DND-41 (cell line): ENCODE data around the gene PTGFRN.

Experiments used
- ATAC-seq: fragments of 200-7000 bp; cut with Tn5 transposase; 3 replicates; pipeline ENCODE4 v1.9.1; 2021; ENCODE audit warnings: low read depth; ENCODE audit not compliant: insufficient read depth
- DNase-seq: peaks from one replicate; pipeline ENCODE4 v3.0.0-alpha.2; 2020
- H2AFZ ChIP-seq: 2 replicates; pipeline ENCODE4 v1.6.0; 2012; ENCODE audit warnings: low read depth, low read length
- H3K27ac ChIP-seq: 2 replicates; pipeline ENCODE4 v1.5.1; 2012; ENCODE audit warnings: low read length, inconsistent platforms
- H3K27me3 ChIP-seq: fragments of 200-600 bp; sonication (generic); 2 replicates; pipeline ENCODE4 v1.6.0; 2012; ENCODE audit warnings: low read length, mild to moderate bottlenecking, inconsistent platforms; ENCODE audit not compliant: insufficient read depth, poor library complexity
- H3K36me3 ChIP-seq: 2 replicates; pipeline ENCODE4 v1.5.1; 2012; ENCODE audit warnings: low read length, inconsistent platforms; ENCODE audit not compliant: insufficient read depth
- H3K4me1 ChIP-seq: 2 replicates; pipeline ENCODE4 v1.5.1; 2012; ENCODE audit warnings: mild to moderate bottlenecking, low read length; ENCODE audit not compliant: insufficient read depth
- H3K4me2 ChIP-seq: 2 replicates; pipeline ENCODE4 v1.6.0; 2012; ENCODE audit warnings: mild to moderate bottlenecking, moderate library complexity, low read length, inconsistent platforms; ENCODE audit not compliant: insufficient read depth
- H3K4me3 ChIP-seq, 2 experiments: fragments of 200-600 bp in 1 of 2; shearing (Covaris generic) in 1 of 2; 2 replicates each; pipeline ENCODE4 v1.5.1; 2012 to 2016; ENCODE audit warnings: inconsistent platforms in 2 of 2, low read length in 2 of 2, mild to moderate bottlenecking in 2 of 2, low read depth in 1 of 2, moderate library complexity in 1 of 2
- H3K79me2 ChIP-seq: 2 replicates; pipeline ENCODE4 v1.6.0; 2012; ENCODE audit warnings: low read length, inconsistent platforms; ENCODE audit not compliant: insufficient read depth
- H3K9ac ChIP-seq: 2 replicates; pipeline ENCODE4 v1.6.0; 2012; ENCODE audit warnings: low read depth, mild to moderate bottlenecking, inconsistent platforms, low read length, moderate library complexity
- H3K9me3 ChIP-seq: 2 replicates; pipeline ENCODE4 v1.5.1; 2012; ENCODE audit warnings: low read length, moderate library complexity, mild to moderate bottlenecking, inconsistent platforms; ENCODE audit not compliant: insufficient read depth, severe bottlenecking
- H4K20me1 ChIP-seq: 2 replicates; pipeline ENCODE4 v1.6.0; 2012; ENCODE audit warnings: low read length; ENCODE audit not compliant: insufficient read depth
- EZH2 ChIP-seq: IDR thresholded peaks from 3 replicates; pipeline ENCODE4 v1.6.1; 2012; ENCODE audit warnings: borderline replicate concordance, low read depth, mild to moderate bottlenecking, moderate library complexity, low read length, inconsistent platforms; ENCODE audit not compliant: severe bottlenecking
- TF ChIP-seq, protein P1 (sequence below): IDR thresholded peaks from 2 replicates; pipeline ENCODE4 v1.5.1; 2012; ENCODE audit warnings: borderline replicate concordance, low read length, moderate library complexity, mild to moderate bottlenecking; ENCODE audit not compliant: poor library complexity, severe bottlenecking; ENCODE audit errors: extremely low read depth

Gene PTGFRN

DNA sequence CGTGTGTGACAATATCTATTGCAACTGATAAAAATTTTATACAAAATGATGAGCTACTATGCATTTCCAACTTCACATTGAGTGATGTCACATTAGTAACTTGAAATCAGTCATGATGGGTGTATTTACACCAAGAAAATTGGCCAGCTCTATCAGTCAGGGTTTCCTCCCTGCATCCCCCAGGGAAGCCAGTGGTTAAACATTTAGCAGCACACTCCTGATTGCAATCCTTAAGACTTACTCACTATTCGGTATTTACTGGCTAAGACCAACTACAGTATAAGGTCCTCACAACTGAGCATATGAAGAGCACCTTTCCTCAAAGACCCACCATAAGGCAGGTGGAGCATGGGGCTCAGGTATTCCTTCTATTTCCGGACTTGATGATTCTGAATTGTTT is 41.3 kb upstream of the PTGFRN start:
- TF ChIP-seq, protein P1, sequence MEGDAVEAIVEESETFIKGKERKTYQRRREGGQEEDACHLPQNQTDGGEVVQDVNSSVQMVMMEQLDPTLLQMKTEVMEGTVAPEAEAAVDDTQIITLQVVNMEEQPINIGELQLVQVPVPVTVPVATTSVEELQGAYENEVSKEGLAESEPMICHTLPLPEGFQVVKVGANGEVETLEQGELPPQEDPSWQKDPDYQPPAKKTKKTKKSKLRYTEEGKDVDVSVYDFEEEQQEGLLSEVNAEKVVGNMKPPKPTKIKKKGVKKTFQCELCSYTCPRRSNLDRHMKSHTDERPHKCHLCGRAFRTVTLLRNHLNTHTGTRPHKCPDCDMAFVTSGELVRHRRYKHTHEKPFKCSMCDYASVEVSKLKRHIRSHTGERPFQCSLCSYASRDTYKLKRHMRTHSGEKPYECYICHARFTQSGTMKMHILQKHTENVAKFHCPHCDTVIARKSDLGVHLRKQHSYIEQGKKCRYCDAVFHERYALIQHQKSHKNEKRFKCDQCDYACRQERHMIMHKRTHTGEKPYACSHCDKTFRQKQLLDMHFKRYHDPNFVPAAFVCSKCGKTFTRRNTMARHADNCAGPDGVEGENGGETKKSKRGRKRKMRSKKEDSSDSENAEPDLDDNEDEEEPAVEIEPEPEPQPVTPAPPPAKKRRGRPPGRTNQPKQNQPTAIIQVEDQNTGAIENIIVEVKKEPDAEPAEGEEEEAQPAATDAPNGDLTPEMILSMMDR, result no peak
- no peak for TF ChIP-seq EZH2
- no peaks in the 10 kb centered on the region for H4K20me1 ChIP-seq
- peaks cover 9% of the 10 kb centered on the region for H3K9me3 ChIP-seq
- H3K27me3 ChIP-seq, result no peaks in the 10 kb centered on the region
- H3K4me3 ChIP-seq, result no peak overlapping the region
- H3K27ac ChIP-seq, result no peak overlapping the region
- H3K36me3 ChIP-seq, result no peaks in the 10 kb centered on the region
- no peaks in the 10 kb centered on the region for H3K4me1 ChIP-seq
- DNase-seq (no peak), ATAC-seq (no peak)
- H3K4me2 ChIP-seq, result no peak overlapping the region
- H3K79me2 ChIP-seq, result no peaks in the 10 kb centered on the region
- H3K9ac ChIP-seq, result no peak overlapping the region
- H2AFZ ChIP-seq, result no peak overlapping the region

DNA sequence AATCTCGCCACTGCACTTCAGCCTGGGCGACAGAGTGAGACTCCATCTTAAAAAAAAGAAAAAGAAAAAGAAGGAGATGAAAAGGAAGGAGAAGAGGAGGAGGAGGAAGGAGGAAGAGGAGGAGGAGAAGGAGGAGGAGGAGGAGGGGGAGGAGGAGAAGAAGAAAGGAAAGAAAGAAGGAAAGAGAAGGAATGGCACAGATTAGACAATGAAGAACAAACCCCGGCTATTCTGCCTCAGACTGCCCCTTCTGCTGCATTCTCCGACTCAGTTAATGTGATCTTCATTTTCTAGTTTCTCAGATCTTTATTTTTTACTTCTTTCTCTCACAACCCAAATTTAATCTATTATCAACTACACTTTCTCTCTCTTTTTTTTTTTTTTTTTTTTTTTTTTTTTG is 40.1 kb upstream of the PTGFRN start:
- H3K27ac ChIP-seq, result no peak overlapping the region
- peaks cover 9% of the 10 kb centered on the region for H3K9me3 ChIP-seq
- no peak overlapping the region for H3K4me3 ChIP-seq
- H3K9ac ChIP-seq, result no peak overlapping the region
- no peak for TF ChIP-seq EZH2
- TF ChIP-seq, protein P1, result no peak
- no peak overlapping the region for H2AFZ ChIP-seq
- ATAC-seq (no peak), DNase-seq (no peak)
- H3K4me1 ChIP-seq, result peaks cover 6% of the 10 kb centered on the region
- H3K4me2 ChIP-seq, result no peak overlapping the region
- H3K79me2 ChIP-seq, result no peaks in the 10 kb centered on the region
- no peaks in the 10 kb centered on the region for H3K27me3 ChIP-seq
- H3K36me3 ChIP-seq, result no peaks in the 10 kb centered on the region
- no peaks in the 10 kb centered on the region for H4K20me1 ChIP-seq

DNA sequence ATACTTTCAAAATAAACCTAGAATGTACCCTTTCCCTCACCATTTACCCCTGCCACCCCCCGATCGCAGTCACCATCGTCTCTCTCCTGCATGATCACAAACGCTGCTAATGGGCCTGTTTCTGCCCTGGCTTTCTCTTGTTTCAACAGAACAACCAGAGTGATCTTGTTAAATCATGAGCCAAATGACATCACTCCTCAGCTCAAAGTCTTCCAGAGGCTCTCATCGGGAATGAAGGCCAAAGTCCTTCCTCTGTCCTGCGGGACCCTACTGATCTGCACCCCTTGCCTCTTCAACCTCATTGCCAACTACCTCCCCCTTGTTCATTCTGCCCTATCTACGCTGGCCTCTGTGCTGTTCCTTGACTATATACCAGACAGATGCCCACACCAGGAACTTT is 39.4 kb upstream of the PTGFRN start:
- peaks cover 6% of the 10 kb centered on the region for H3K4me1 ChIP-seq
- H3K79me2 ChIP-seq, result no peaks in the 10 kb centered on the region

More for the DNA sequence above, 39.4 kb upstream of the PTGFRN start:
- Histone ChIP-seq H2AFZ (no peak overlapping the region), H3K36me3 (no peaks in the 10 kb centered on the region), H3K27me3 (no peaks in the 10 kb centered on the region), H3K4me2 (no peak overlapping the region), H4K20me1 (no peaks in the 10 kb centered on the region), H3K9ac (no peak overlapping the region), H3K27ac (no peak overlapping the region), H3K9me3 (peaks cover 7% of the 10 kb centered on the region), H3K4me3 (no peak overlapping the region)
- TF ChIP-seq EZH2, result no peak
- TF ChIP-seq, protein P1, result no peak
- no peak for ATAC-seq
- DNase-seq, result no peak
